Activated CD8-positive, alpha-beta T cell treated with anti-CD3 and anti-CD28 coated beads, Interleukin-2, amount 10 ng/mL, durations not matched to agents 7 days and 5 days (primary cell): ENCODE measurements around the gene SLC32A1. TPM values are rescaled to one million over a fixed set of nuclear protein-coding genes. Genes with fewer than 3 reads are reported as not detected.

Source experiments
- ATAC-seq: fragments of 150-1000 bp; cut with Tn5 transposase; one replicate; pipeline ENCODE4 v1.10.0; 2021; ENCODE audit warnings: moderate library complexity
- CTCF ChIA-PET: fragments of 350-600 bp; sonication (Branson Sonifier 250); formaldehyde crosslinking; loops from one replicate; lab custom pipeline; 2021; ENCODE audit warnings: antibody characterized with exemption; lab: Charles Lee
- POLR2A ChIA-PET: fragments of 350-600 bp; sonication (Branson Sonifier 250); formaldehyde crosslinking; loops from one replicate; lab custom pipeline; 2021; ENCODE audit warnings: antibody characterized with exemption; lab: Charles Lee
- DNase-seq: peaks from one replicate; pipeline ENCODE4 v3.0.0-alpha.2; 2020
- H3K27ac Mint-ChIP-seq: one replicate; pipeline ENCODE4 v1.8.0; 2021; ENCODE audit warnings: mild to moderate bottlenecking, mixed read lengths
- H3K27me3 Mint-ChIP-seq: one replicate; pipeline ENCODE4 v1.8.0; 2021; ENCODE audit warnings: low read depth, mixed read lengths
- H3K36me3 Mint-ChIP-seq: one replicate; pipeline ENCODE4 v1.8.0; 2021; ENCODE audit warnings: low read depth, mixed read lengths
- H3K4me1 Mint-ChIP-seq: one replicate; pipeline ENCODE4 v1.8.0; 2021; ENCODE audit warnings: low read depth, mixed read lengths
- H3K4me3 Mint-ChIP-seq: one replicate; pipeline ENCODE4 v1.8.0; 2021; ENCODE audit warnings: mild to moderate bottlenecking, mixed read lengths
- H3K9me3 Mint-ChIP-seq: one replicate; pipeline ENCODE4 v1.8.0; 2022; ENCODE audit warnings: mixed read lengths; ENCODE audit not compliant: insufficient read depth
- total RNA-seq, 2 experiments: library from RNA; stranded (reverse); gene quantifications; one replicate each; pipeline ENCODE4 v1.2.3, GENCODE V29; 2021

SLC32A1 gene
- total RNA-seq, 2 experiments from 2014 or later: not detected

- Mint-ChIP-seq H3K27me3 (peaks cover 14% of the 10 kb centered on the region), H3K4me3 (no peak overlapping the region), H3K36me3 (no peaks in the 10 kb centered on the region), H3K27ac (no peak overlapping the region), H3K9me3 (no peaks in the 10 kb centered on the region), H3K4me1 (no peaks in the 10 kb centered on the region)
- POLR2A ChIA-PET: no interaction called here
- ATAC-seq (no peak), DNase-seq (no peak)
- CTCF ChIA-PET: interaction anchor here (1.3 kb wide), 1 partner anchor 25 kb away, joined by 3 read pairs; no protein-coding TSS in a partner anchor
These were observed 23.4 kb upstream of the SLC32A1 start for GRCh38 chr20:38700926-38701325.

- H3K4me3 Mint-ChIP-seq: no peak overlapping the region
- H3K36me3 Mint-ChIP-seq: no peaks in the 10 kb centered on the region
- ATAC-seq (no peak), DNase-seq (no peak)
- CTCF ChIA-PET: interaction anchor here (1.0 kb wide), 1 partner anchor 47 kb away, joined by 3 read pairs; no protein-coding TSS in a partner anchor
- H3K27me3 Mint-ChIP-seq: peaks cover 24% of the 10 kb centered on the region
- POLR2A ChIA-PET: no interaction called here
- H3K4me1 Mint-ChIP-seq: no peaks in the 10 kb centered on the region
- no peaks in the 10 kb centered on the region for H3K9me3 Mint-ChIP-seq
- H3K27ac Mint-ChIP-seq: no peak overlapping the region
These were observed 20.8 kb upstream of the SLC32A1 start for GRCh38 chr20:38703526-38703925.

DNA sequence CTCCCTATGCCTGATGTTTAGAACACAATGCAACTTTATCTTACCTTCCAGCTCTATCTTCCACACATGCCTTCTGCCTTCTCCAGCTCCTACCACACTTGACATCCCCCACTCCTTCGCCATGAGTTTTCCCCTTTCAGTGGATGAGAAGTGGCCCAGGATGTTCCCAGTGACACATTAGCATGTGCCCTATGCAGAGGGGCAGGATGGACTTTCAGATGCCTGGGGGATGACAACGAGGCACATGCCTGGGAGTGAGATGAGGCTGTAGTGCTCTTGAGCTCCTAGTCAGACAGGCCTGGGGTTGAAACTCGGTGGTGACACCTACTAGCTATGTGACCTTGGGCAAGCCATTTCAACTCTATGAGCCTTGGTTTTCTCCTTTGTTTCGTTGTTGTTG lies 20.1 kb upstream of the SLC32A1 start:
- peaks cover 24% of the 10 kb centered on the region for H3K27me3 Mint-ChIP-seq
- no peak overlapping the region for H3K27ac Mint-ChIP-seq
- H3K4me3 Mint-ChIP-seq: no peak overlapping the region
- no peaks in the 10 kb centered on the region for H3K4me1 Mint-ChIP-seq
- H3K9me3 Mint-ChIP-seq: no peaks in the 10 kb centered on the region
- H3K36me3 Mint-ChIP-seq: no peaks in the 10 kb centered on the region
- CTCF ChIA-PET: interaction anchor here (1.0 kb wide), 1 partner anchor 46 kb away, joined by 3 read pairs; no protein-coding TSS in a partner anchor
- ATAC-seq (no peak), DNase-seq (no peak)
- POLR2A ChIA-PET: no interaction called here

GRCh38 chr20:38706509-38706908 lies 17.8 kb upstream of the SLC32A1 start:
- ATAC-seq (no peak), DNase-seq (no peak)
- no peaks in the 10 kb centered on the region for H3K4me1 Mint-ChIP-seq
- peaks cover 25% of the 10 kb centered on the region for H3K27me3 Mint-ChIP-seq
- CTCF ChIA-PET: no interaction called here
- POLR2A ChIA-PET: no interaction called here
- H3K36me3 Mint-ChIP-seq: no peaks in the 10 kb centered on the region
- H3K9me3 Mint-ChIP-seq: no peaks in the 10 kb centered on the region
- no peak overlapping the region for H3K4me3 Mint-ChIP-seq
- H3K27ac Mint-ChIP-seq: no peak overlapping the region

DNA sequence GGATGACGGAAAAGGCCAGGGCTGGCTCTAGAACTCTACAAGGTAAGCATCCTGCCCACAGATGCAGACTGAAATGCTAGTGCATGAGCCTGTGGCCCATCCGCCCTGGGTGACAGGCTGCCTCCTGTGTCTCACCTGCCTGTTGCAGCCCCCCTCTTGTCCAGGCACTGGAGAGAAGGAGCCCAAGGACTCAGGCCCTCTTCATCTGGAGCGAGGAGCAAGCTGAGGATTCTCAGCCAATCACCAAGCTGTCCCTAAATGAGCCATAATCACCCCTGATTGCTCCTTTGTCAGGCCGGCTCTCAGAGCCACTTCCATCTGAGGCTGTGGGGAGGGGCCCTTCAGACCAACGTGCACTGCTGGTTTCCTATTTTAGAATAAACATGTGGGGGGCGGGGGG lies 10.0 kb upstream of the SLC32A1 start:
- no peaks in the 10 kb centered on the region for H3K9me3 Mint-ChIP-seq
- ChIA-PET POLR2A (no interaction called here), CTCF (interaction anchor here (0.7 to 1.3 kb wide), 2 partner anchors 10 to 12 kb away, joined by 3 read pairs; partner anchors contain the start of gene SLC32A1)
- DNase-seq (no peak), ATAC-seq (no peak)
- H3K4me3 Mint-ChIP-seq: no peak overlapping the region
- peaks cover 36% of the 10 kb centered on the region for H3K27me3 Mint-ChIP-seq
- no peaks in the 10 kb centered on the region for H3K4me1 Mint-ChIP-seq
- H3K27ac Mint-ChIP-seq: no peak overlapping the region
- no peaks in the 10 kb centered on the region for H3K36me3 Mint-ChIP-seq

GRCh38 chr20:38715646-38716045 lies 8.6 kb upstream of the SLC32A1 start:
- no peaks in the 10 kb centered on the region for H3K4me1 Mint-ChIP-seq
- no peaks in the 10 kb centered on the region for H3K36me3 Mint-ChIP-seq
- peaks cover 42% of the 10 kb centered on the region for H3K27me3 Mint-ChIP-seq
- ATAC-seq (no peak), DNase-seq (no peak)
- H3K27ac Mint-ChIP-seq: no peak overlapping the region
- ChIA-PET CTCF (no interaction called here), POLR2A (no interaction called here)
- no peak overlapping the region for H3K4me3 Mint-ChIP-seq
- no peaks in the 10 kb centered on the region for H3K9me3 Mint-ChIP-seq

DNA sequence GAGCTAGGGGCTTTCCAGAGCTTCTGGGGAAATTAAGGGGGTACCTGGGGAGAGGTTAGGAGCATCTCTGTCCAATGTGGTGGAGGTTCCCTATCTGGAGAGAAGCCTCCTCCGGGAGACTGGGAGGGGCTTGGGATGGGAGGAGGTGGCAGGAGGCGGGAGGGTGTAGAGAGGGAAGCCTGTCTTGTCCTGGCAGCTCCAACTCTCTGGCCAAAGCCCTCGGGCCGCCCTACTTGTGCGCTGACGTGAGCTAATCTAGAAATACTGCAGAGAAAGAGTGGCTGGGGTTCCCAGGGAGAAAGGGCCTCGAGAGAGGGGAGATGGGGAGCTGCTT lies 1.6 kb upstream of the SLC32A1 start:
- ATAC-seq (no peak), DNase-seq (no peak)
- CTCF ChIA-PET: interaction anchor here (4.6 kb wide), 1 partner anchor 29 kb away, joined by 26 read pairs; no protein-coding TSS in a partner anchor
- peaks cover 1% of the 10 kb centered on the region for H3K9me3 Mint-ChIP-seq
- POLR2A ChIA-PET: no interaction called here
- H3K36me3 Mint-ChIP-seq: peaks cover 7% of the 10 kb centered on the region
- peaks cover 90% of the 10 kb centered on the region for H3K27me3 Mint-ChIP-seq
- peaks cover 32% of the 10 kb centered on the region for H3K4me1 Mint-ChIP-seq
- H3K27ac Mint-ChIP-seq: no peak overlapping the region
- H3K4me3 Mint-ChIP-seq: no peak overlapping the region

- ATAC-seq (no peak), DNase-seq (no peak)
- Mint-ChIP-seq H3K9me3 (peaks cover 7% of the 10 kb centered on the region), H3K4me1 (peaks cover 38% of the 10 kb centered on the region), H3K36me3 (peaks cover 13% of the 10 kb centered on the region), H3K27me3 (peaks cover 90% of the 10 kb centered on the region), H3K4me3 (no peak overlapping the region), H3K27ac (peak overlapping the region; percentile 54)
- ChIA-PET CTCF (interaction anchor here (1.2 to 4.6 kb wide), 2 partner anchors 12 to 28 kb away, joined by 3 to 26 read pairs; no protein-coding TSS in a partner anchor), POLR2A (no interaction called here)
These were observed 1.1 kb upstream of the SLC32A1 start for GRCh38 chr20:38723017-38723847.

DNA sequence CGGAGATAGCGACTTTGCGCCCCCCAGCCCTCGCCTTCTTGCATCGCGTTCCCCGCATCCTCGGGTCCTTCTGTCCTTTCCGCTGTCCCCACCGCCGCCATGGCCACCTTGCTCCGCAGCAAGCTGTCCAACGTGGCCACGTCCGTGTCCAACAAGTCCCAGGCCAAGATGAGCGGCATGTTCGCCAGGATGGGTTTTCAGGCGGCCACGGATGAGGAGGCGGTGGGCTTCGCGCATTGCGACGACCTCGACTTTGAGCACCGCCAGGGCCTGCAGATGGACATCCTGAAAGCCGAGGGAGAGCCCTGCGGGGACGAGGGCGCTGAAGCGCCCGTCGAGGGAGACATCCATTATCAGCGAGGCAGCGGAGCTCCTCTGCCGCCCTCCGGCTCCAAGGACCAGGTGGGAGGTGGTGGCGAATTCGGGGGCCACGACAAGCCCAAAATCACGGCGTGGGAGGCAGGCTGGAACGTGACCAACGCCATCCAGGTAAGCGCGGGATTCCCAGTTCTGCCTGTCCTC lies 401 bp downstream of the SLC32A1 start:
- Mint-ChIP-seq H3K27me3 (peaks cover 93% of the 10 kb centered on the region), H3K36me3 (peaks cover 17% of the 10 kb centered on the region), H3K27ac (no peak overlapping the region), H3K4me3 (no peak overlapping the region), H3K4me1 (peaks cover 45% of the 10 kb centered on the region), H3K9me3 (peaks cover 11% of the 10 kb centered on the region)
- ChIA-PET CTCF (interaction anchor here (0.8 to 4.6 kb wide), 6 partner anchors 11 to 79 kb away, joined by 3 to 26 read pairs (median 4); partner anchors contain the start of gene ACTR5), POLR2A (no interaction called here)
- ATAC-seq (no peak), DNase-seq (no peak)

DNA sequence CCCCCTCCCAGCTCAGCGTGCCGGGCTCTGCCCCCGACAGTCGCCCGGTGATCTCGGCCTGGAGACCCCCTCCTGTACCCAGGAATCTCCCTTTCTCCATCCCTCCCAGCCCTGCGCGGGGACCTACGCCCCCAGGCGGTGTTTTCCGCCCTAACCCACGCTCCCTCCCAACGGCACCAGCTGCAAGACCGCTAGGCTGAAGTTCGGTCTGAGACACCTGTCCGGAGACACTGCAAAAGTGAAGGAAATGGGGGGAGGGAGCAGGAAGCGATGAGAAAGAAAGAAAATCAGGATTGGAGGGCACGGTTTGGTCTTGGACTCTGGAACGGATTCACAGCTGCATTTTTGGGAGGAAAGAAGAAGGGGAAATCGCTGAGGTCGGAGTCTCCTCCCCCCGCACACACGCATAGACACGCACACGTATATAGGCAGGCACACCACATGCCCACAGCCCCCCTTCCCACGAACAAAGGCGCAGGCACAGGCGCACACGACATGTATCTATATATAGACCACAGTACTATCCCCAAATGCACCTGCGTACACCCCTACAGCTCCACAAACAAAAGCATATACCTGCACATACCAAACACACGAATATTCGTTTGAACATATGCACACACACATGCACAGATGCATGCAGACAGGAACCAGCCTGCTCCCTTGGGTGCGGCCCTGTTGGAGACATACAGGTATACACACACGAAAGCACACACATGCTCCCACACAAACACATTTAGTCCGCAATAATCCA lies 1.0 kb downstream of the SLC32A1 start:
- Mint-ChIP-seq H3K4me1 (peaks cover 50% of the 10 kb centered on the region), H3K9me3 (peaks cover 11% of the 10 kb centered on the region), H3K27me3 (peaks cover 95% of the 10 kb centered on the region), H3K4me3 (peak overlapping the region; percentile 22), H3K36me3 (peaks cover 22% of the 10 kb centered on the region), H3K27ac (peak overlapping the region; percentile 58)
- ChIA-PET CTCF (interaction anchor here (0.9 to 4.6 kb wide), 7 partner anchors 11 to 168 kb away, joined by 3 to 26 read pairs (median 5); partner anchors contain the start of gene ACTR5), POLR2A (interaction anchor here (0.6 to 0.8 kb wide), 2 partner anchors 23 to 197 kb away, joined by 3 to 4 read pairs; partner anchors contain the start of gene ACTR5)
- ATAC-seq (no peak), DNase-seq (no peak)
